BLaER1 treated with 17β-estradiol and CSF1 and Interleukin-3, amounts not matched to agents 10 nM and 100 nM (cell line): ENCODE results near the gene EPHA7.

Experiments
- H3K27ac ChIP-seq, 11 experiments: shearing (Covaris generic); formaldehyde crosslinking; 2 replicates each; pipeline ENCODE4 v1.8.1; 2022
- H3K27me3 ChIP-seq, 11 experiments: shearing (Covaris generic); formaldehyde crosslinking; 2 replicates each; pipeline ENCODE4 v1.8.1; 2022
- H3K36me3 ChIP-seq, 11 experiments: shearing (Covaris generic); formaldehyde crosslinking; 2 replicates each; pipeline ENCODE4 v1.8.1; 2022
- H3K4me1 ChIP-seq, 10 experiments: shearing (Covaris generic); formaldehyde crosslinking; 2 replicates each; pipeline ENCODE4 v1.8.1; 2022
- H3K4me2 ChIP-seq, 11 experiments: shearing (Covaris generic); formaldehyde crosslinking; 2 replicates each; pipeline ENCODE4 v1.8.1; 2022
- H3K4me3 ChIP-seq, 10 experiments: shearing (Covaris generic); formaldehyde crosslinking; 2 replicates each; pipeline ENCODE4 v1.8.1; 2022
- H3K9ac ChIP-seq, 11 experiments: shearing (Covaris generic); formaldehyde crosslinking; 2 replicates each; pipeline ENCODE4 v1.8.1; 2022
- H3K9me3 ChIP-seq, 11 experiments: shearing (Covaris generic); formaldehyde crosslinking; replicated peaks in 1 of 11; 2 replicates each; pipeline ENCODE4 v1.8.1; 2022
- H4K20me1 ChIP-seq, 11 experiments: shearing (Covaris generic); formaldehyde crosslinking; 2 replicates each; pipeline ENCODE4 v1.8.1; 2022
- Cebpa-rat ChIP-seq, 11 experiments: shearing (Covaris generic); IDR thresholded peaks; 2 replicates each; pipeline ENCODE4 v1.8.1; 2022

The EPHA7 gene

DNA sequence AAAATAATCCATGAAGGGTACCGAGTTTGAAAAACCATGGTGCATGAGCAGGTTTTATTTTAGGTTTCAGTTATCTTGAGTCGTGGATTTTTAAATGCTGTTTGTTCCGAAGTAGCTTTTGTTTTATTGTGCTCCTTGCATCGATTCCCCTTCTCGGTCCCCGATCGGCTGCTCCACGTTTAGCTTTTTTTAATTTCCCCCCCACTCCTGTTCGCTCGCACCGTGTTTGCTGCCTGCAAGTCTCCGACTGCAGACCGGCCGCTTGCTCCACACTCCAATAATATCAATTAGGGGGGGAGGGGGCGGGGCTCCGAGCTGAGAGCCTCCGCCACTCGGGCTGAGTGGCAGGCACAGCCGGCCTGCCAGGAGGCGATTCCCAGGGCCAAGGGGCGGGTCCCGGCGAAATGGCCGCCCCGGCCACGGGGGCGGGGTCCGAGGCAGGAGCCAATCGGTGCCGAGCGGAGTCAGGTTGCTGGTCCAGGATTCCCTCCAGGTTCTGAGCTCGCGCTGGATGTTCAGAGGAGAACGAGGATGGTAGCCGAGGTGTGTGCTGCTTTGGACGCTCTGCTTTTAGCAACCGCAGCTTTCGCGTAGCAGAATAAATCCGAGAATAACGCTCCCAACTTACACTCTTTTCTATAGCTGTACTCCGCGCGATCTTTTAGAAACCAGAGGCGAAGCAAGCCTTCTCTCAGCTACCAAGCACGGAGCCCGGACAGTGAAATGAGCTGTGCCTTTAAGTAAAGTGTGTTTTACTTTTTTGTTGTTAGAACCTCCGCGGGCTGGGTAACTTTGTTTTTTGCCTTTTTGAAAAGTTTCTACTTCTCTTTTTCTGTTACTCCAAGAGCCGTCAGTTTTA is at the start of gene EPHA7:
Gene EPHA7 (minus strand): TSS at position 256 of the 859 bp plus-strand sequence. CDS start 218 bp downstream, at position 38.
- Histone ChIP-seq H3K9me3 (no peaks in the 10 kb centered on the region), H3K4me3 (peak within 1 kb of the TSS; percentile 59 to 73 (median 68)), H3K4me2 (peak within 1 kb of the TSS; percentile 92 to 100 (median 98)), H3K36me3 (no peaks in the 10 kb centered on the region), H3K4me1 (peaks cover 5 to 30% (median 19%) of the 10 kb centered on the region in 10 experiments; a peak in 18 of 20 replicates), H3K27ac (no peak within 1 kb of the TSS; a peak in 1 of 22 replicates), H3K9ac (peak within 1 kb of the TSS; percentile 20 to 67 (median 51); a peak in 20 of 22 replicates), H4K20me1 (peaks cover 0 to 20% (median 10%) of the 10 kb centered on the region in 11 experiments; a peak in 8 of 22 replicates), H3K27me3 (peaks cover 68 to 79% (median 73%) of the 10 kb centered on the region in 11 experiments)
- TF ChIP-seq Cebpa-rat (IDR thresholded peaks at IDR 0.05): no peak

DNA sequence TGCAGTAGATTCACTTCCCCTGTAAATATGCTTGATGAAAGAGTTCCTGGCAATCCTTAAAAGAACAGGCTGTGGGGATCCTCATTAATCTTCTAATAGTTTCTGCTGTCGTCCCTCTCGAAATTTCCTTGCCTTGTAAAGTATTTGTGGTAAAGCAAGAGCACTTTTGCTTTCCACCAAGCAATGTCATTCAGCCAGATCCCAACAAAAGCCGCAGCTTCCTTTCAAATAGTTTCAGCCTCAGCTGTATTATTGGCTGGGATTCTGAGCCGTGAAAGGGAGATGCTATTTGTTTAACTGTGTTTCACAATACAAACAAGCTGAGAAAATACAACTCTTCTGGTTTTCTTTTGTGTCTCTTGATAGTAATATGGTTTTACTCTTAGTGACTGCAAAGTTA is 48.9 kb upstream of the EPHA7 start:
- no peak for TF ChIP-seq Cebpa-rat (IDR thresholded peaks at IDR 0.05)
- Histone ChIP-seq H3K27me3 (no peaks in the 10 kb centered on the region), H4K20me1 (no peaks in the 10 kb centered on the region), H3K27ac (no peak overlapping the region), H3K9ac (no peak overlapping the region; a peak in 1 of 22 replicates), H3K9me3 (no peaks in the 10 kb centered on the region), H3K4me2 (peak overlapping the region in 2 of 11 experiments; percentile 21 to 24; a peak in 1 of 22 replicates), H3K4me3 (no peak overlapping the region), H3K36me3 (no peaks in the 10 kb centered on the region), H3K4me1 (peaks cover 0 to 3% (median 0%) of the 10 kb centered on the region in 10 experiments; a peak in 1 of 20 replicates)

DNA sequence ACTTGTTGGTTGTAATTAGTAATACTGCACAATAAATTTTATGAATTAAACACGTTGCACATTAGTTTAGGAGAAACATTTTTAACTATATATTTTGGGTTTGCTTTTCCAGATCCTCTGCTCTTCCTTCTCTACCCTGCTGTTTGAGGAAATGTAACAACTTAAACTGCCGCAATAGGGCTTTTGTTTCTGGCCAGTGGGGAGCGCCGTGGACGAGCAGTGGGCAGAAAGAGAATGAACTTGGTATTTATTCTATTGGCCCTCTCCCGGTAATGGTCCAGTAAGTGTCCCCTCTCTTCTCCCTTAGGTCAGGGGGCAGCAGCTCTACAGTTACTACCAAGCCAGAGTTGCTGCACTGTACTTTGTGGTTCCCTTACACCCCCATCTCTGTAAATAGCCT is 35.2 kb upstream of the EPHA7 start:
- Histone ChIP-seq H3K4me3 (no peak overlapping the region), H3K4me2 (no peak overlapping the region), H3K27me3 (no peaks in the 10 kb centered on the region), H3K27ac (no peak overlapping the region), H3K36me3 (no peaks in the 10 kb centered on the region), H3K9me3 (no peaks in the 10 kb centered on the region), H3K9ac (no peak overlapping the region), H3K4me1 (peaks cover 0 to 4% (median 0%) of the 10 kb centered on the region in 10 experiments; a peak in 1 of 20 replicates), H4K20me1 (no peaks in the 10 kb centered on the region)
- TF ChIP-seq Cebpa-rat (IDR thresholded peaks at IDR 0.05): no peak

DNA sequence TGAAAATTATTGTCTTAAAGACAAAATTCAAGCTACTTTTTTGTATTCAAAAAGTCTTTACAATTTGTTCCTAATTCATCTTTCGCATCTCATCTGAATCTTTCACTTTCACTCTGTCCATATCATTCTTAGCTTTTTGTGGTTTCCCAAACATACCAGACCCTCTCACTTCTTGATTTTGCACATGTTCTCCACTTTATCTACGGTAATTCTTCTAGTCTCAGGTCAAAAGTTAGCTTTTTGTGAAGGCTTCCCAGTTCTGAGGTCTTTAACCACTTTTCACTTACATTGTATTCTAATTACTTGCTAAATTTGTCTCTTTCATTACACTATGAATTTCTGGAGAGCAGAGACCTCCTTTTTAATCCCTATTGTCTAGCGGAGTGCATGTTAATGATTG is 34.6 kb upstream of the EPHA7 start:
- Histone ChIP-seq H3K4me3 (no peak overlapping the region), H3K4me1 (peaks cover 0 to 4% (median 0%) of the 10 kb centered on the region in 10 experiments; a peak in 1 of 20 replicates), H3K27me3 (no peaks in the 10 kb centered on the region), H3K27ac (no peak overlapping the region), H4K20me1 (no peaks in the 10 kb centered on the region), H3K36me3 (no peaks in the 10 kb centered on the region), H3K4me2 (no peak overlapping the region; a peak in 2 of 22 replicates), H3K9me3 (no peaks in the 10 kb centered on the region), H3K9ac (no peak overlapping the region)
- no peak for TF ChIP-seq Cebpa-rat (IDR thresholded peaks at IDR 0.05)

DNA sequence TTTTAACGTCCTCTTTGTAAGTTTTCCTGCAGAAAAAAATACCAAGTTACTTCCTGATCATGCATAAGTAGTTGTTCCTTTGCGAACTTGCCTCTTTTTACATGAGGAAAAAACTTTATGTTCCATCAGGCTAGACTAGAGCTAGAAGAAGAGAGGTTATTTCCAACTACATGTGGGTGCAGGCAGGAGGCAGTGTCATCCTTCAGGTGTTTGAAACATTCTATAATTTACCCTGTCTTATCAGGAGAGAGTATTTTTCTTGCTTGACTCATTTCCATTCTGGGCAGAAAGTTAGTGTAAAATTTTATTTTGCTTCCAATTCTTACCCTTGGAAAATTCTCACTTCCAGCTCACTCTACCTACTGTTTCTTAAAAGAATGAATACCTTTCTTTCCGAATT is 28.5 kb upstream of the EPHA7 start:
- no peak for TF ChIP-seq Cebpa-rat (IDR thresholded peaks at IDR 0.05)
- Histone ChIP-seq H3K27ac (no peak overlapping the region), H3K4me2 (no peak overlapping the region), H3K4me3 (no peak overlapping the region), H3K36me3 (no peaks in the 10 kb centered on the region), H4K20me1 (no peaks in the 10 kb centered on the region), H3K27me3 (no peaks in the 10 kb centered on the region), H3K4me1 (no peaks in the 10 kb centered on the region), H3K9me3 (no peaks in the 10 kb centered on the region), H3K9ac (no peak overlapping the region)

DNA sequence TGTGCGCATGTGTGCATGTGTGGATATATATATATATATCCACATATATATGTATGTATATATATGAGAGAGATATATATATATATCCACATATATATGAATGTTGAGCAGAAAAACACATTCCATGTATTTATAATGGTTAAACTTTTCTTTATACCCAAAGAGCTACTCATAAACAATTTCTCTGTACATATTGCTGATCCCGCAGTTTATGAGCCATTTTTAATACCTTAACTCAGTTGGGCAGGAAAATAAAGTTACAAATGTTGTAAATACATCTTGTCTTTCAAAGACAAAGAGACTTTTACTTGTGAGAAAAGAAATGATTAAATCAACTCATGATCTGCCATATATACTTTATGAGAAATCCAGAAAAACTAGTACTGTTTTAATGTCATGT is 18.1 kb upstream of the EPHA7 start:
- no peak overlapping the region for H3K9ac ChIP-seq
- H3K27me3 ChIP-seq: no peaks in the 10 kb centered on the region
- TF ChIP-seq Cebpa-rat (IDR thresholded peaks at IDR 0.05): no peak
- no peaks in the 10 kb centered on the region for H3K4me1 ChIP-seq
- H3K36me3 ChIP-seq: no peaks in the 10 kb centered on the region
- H3K9me3 ChIP-seq: no peaks in the 10 kb centered on the region
- no peak overlapping the region for H3K27ac ChIP-seq
- H4K20me1 ChIP-seq: no peaks in the 10 kb centered on the region
- no peak overlapping the region for H3K4me3 ChIP-seq
- H3K4me2 ChIP-seq: no peak overlapping the region

DNA sequence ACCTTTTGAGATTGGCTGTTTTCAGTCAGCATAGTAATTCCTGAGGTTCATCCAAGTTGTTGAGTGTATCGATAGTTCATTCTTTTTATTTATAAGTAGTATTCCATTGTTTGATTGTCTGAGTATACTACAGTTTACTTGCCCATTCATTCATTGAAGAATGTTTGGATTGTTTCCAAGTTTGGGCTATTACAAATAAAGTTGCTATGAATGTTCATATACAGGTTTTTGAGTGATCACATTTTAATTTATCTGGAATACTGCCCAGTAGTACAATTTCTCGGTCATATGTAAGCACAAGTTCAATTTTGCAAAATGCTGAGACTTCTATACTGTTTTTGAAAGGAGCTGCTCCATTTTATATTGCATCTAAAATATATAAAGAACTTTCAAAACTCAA is 14.2 kb upstream of the EPHA7 start:
- Histone ChIP-seq H3K4me2 (no peak overlapping the region), H3K4me3 (no peak overlapping the region), H4K20me1 (no peaks in the 10 kb centered on the region), H3K9me3 (no peaks in the 10 kb centered on the region), H3K27ac (no peak overlapping the region), H3K36me3 (no peaks in the 10 kb centered on the region), H3K27me3 (no peaks in the 10 kb centered on the region), H3K4me1 (no peaks in the 10 kb centered on the region), H3K9ac (no peak overlapping the region)
- TF ChIP-seq Cebpa-rat (IDR thresholded peaks at IDR 0.05): no peak

DNA sequence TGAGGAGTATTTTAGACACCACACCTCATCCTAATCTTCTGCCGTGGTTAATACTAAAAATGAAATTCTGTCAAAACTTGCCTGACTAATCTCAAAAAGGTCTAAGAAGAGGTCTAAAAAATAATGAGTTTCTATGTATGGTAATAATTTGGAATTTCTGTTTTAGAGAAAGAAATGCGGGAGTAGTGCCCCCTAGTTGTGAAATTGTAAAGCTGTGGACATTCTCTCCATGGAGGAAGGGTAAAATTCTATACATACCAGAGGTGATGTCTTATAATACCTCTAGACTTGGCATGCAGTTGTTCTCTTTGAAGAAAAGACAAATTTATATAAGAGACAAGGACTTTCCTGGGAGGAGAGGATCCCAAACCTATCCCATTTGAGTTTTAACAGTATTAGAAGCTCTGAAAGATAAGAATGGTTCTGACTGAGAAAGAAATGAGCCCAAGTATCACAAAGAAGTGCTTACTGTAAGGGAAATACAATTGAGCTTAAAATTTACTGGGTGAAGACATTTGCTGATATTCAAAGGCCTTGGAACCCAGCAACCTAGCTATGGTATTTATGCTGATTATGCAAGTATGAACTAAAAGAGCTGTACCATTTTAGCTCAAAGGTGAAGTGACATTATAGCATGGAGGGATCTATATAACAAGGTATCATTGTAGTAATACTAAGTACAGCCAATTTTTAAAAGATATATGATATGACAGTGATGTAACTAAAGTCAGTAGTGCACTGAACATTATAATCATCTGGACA is 5.1 kb upstream of the EPHA7 start:
- no peak for TF ChIP-seq Cebpa-rat (IDR thresholded peaks at IDR 0.05)

DNA sequence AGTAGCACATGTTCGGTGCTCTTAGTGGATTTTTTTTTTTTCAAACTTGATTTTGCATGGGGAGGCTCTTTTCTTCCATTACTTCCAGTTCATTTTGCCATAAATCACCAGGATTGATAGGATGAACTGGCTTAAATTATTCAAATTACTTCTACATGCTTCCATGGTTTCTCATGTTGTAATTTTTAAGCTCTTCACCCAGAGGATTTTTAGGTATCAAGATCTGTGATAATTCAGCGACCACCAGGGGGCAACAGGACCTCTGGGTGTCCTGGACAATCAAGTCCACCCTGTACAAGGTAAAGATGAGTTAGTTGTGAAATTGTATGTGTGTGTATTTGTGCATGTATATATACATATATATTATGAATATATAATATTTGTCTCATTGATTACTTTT is 4.2 kb upstream of the EPHA7 start:
- no peaks in the 10 kb centered on the region for H3K36me3 ChIP-seq
- no peak overlapping the region for H3K9ac ChIP-seq
- no peaks in the 10 kb centered on the region for H3K9me3 ChIP-seq
- no peak overlapping the region for H3K4me3 ChIP-seq
- H3K4me2 ChIP-seq: no peak overlapping the region
- peaks cover 30 to 41% (median 34%) of the 10 kb centered on the region in 11 experiments for H3K27me3 ChIP-seq
- TF ChIP-seq Cebpa-rat (IDR thresholded peaks at IDR 0.05): no peak
- H3K4me1 ChIP-seq: peaks cover 0 to 10% (median under 1%) of the 10 kb centered on the region in 10 experiments; a peak in 7 of 20 replicates
- H4K20me1 ChIP-seq: peaks cover 0 to 5% (median 0%) of the 10 kb centered on the region in 11 experiments; a peak in 3 of 22 replicates
- no peak overlapping the region for H3K27ac ChIP-seq

More for the DNA sequence above, 5.1 kb upstream of the EPHA7 start:
- Histone ChIP-seq H3K27me3 (peaks cover 21 to 31% (median 25%) of the 10 kb centered on the region in 11 experiments), H3K9me3 (no peaks in the 10 kb centered on the region), H3K4me2 (no peak overlapping the region), H3K9ac (no peak overlapping the region), H4K20me1 (no peaks in the 10 kb centered on the region; a peak in 2 of 22 replicates), H3K27ac (no peak overlapping the region), H3K4me1 (peaks cover 0 to 6% (median 0%) of the 10 kb centered on the region in 10 experiments; a peak in 2 of 20 replicates), H3K36me3 (no peaks in the 10 kb centered on the region), H3K4me3 (no peak overlapping the region)
